MM.1S (cell line): ENCODE measurements around the gene TMEM117.

Source experiments
- DNase-seq: peaks from one replicate; pipeline ENCODE4 v3.0.0-alpha.2; 2015
- H2AFZ ChIP-seq: fragments of 300-600 bp; sonication (generic); 2 replicates; pipeline ENCODE4 v1.6.0; 2016; ENCODE audit warnings: antibody characterized with exemption, low read length
- H3F3A ChIP-seq: fragments of 300-600 bp; sonication (generic); 2 replicates; pipeline ENCODE4 v1.6.1; 2016; ENCODE audit warnings: mild to moderate bottlenecking, antibody characterized with exemption, low read length, moderate library complexity, mixed read lengths; ENCODE audit not compliant: insufficient read depth
- H3K27ac ChIP-seq: fragments of 300-600 bp; sonication (generic); 2 replicates; pipeline ENCODE4 v1.5.1; 2016; ENCODE audit warnings: mild to moderate bottlenecking, low read length
- H3K27me3 ChIP-seq: fragments of 300-600 bp; sonication (generic); replicated peaks from 2 replicates; pipeline ENCODE4 v1.6.0; 2016; ENCODE audit warnings: low read length; ENCODE audit not compliant: insufficient read depth
- H3K36me3 ChIP-seq: fragments of 300-600 bp; sonication (generic); replicated peaks from 2 replicates; pipeline ENCODE4 v1.6.1; 2016; ENCODE audit warnings: mild to moderate bottlenecking, low read length, mixed read lengths; ENCODE audit not compliant: insufficient read depth
- H3K4me1 ChIP-seq: fragments of 300-600 bp; sonication (generic); 2 replicates; pipeline ENCODE4 v1.6.1; 2016; ENCODE audit warnings: low read length, mixed read lengths
- H3K4me2 ChIP-seq: fragments of 300-600 bp; sonication (generic); 2 replicates; pipeline ENCODE4 v1.6.0; 2016; ENCODE audit warnings: low read depth, low read length
- H3K4me3 ChIP-seq: fragments of 300-600 bp; sonication (generic); 2 replicates; pipeline ENCODE4 v1.5.1; 2016; ENCODE audit warnings: low read length, mixed read lengths
- H3K79me2 ChIP-seq: fragments of 300-600 bp; sonication (generic); 2 replicates; pipeline ENCODE4 v1.6.1; 2016; ENCODE audit warnings: mixed run types, low read length, mixed read lengths
- H3K9ac ChIP-seq: fragments of 300-600 bp; sonication (generic); 2 replicates; pipeline ENCODE4 v1.6.1; 2016; ENCODE audit warnings: low read length, mixed read lengths
- H3K9me2 ChIP-seq: fragments of 300-600 bp; sonication (generic); replicated peaks from 2 replicates; pipeline ENCODE4 v1.6.1; 2016; ENCODE audit warnings: mild to moderate bottlenecking, low read length, mixed read lengths; ENCODE audit not compliant: insufficient read depth
- H3K9me3 ChIP-seq: fragments of 300-600 bp; sonication (generic); replicated peaks from 2 replicates; pipeline ENCODE4 v1.6.1; 2016; ENCODE audit warnings: mild to moderate bottlenecking, low read length, mixed read lengths; ENCODE audit not compliant: insufficient read depth
- H4K20me1 ChIP-seq: fragments of 300-600 bp; sonication (generic); 2 replicates; pipeline ENCODE4 v1.6.1; 2016; ENCODE audit warnings: mild to moderate bottlenecking, low read length, moderate library complexity, mixed read lengths; ENCODE audit not compliant: insufficient read depth
- CTCF ChIP-seq: fragments of 300-600 bp; sonication (generic); IDR thresholded peaks from 2 replicates; pipeline ENCODE4 v1.5.1; 2016; ENCODE audit warnings: antibody characterized with exemption, low read length, mixed read lengths
- EZH2 ChIP-seq: fragments of 300-600 bp; sonication (generic); optimal IDR thresholded peaks from 2 replicates; pipeline ENCODE3; 2017; ENCODE audit warnings: low read depth, mild to moderate bottlenecking, antibody characterized with exemption, low read length, mixed read lengths
- EZH2phosphoT487 ChIP-seq: fragments of 300-600 bp; sonication (generic); IDR thresholded peaks from 2 replicates; pipeline ENCODE4 v1.6.1; 2018; ENCODE audit warnings: antibody characterized with exemption, low read length

TMEM117 gene

GRCh38 chr12:44387581-44387980 lies 551.7 kb downstream of the TMEM117 start:
- no peaks in the 10 kb centered on the region for H3K36me3 ChIP-seq
- H3K27ac ChIP-seq, result no peak overlapping the region
- H4K20me1 ChIP-seq, result no peaks in the 10 kb centered on the region
- no peak overlapping the region for H3K9ac ChIP-seq
- no peak overlapping the region for H2AFZ ChIP-seq
- H3K9me2 ChIP-seq, result no peaks in the 10 kb centered on the region
- no peaks in the 10 kb centered on the region for H3K79me2 ChIP-seq
- H3K4me1 ChIP-seq, result peaks cover 4% of the 10 kb centered on the region; the same call in 1 of the 2 replicates
- DNase-seq, result no peak
- TF ChIP-seq EZH2, result no peak
- no peak for TF ChIP-seq CTCF
- TF ChIP-seq EZH2phosphoT487, result no peak
- H3K4me3 ChIP-seq, result no peak overlapping the region
- H3K27me3 ChIP-seq, result no peaks in the 10 kb centered on the region
- no peak overlapping the region for H3K4me2 ChIP-seq
- H3K9me3 ChIP-seq, result no peaks in the 10 kb centered on the region
- H3F3A ChIP-seq, result no peaks in the 10 kb centered on the region

GRCh38 chr12:44389038-44389437 lies 553.2 kb downstream of the TMEM117 start:
- no peaks in the 10 kb centered on the region for H3K27me3 ChIP-seq
- H3K27ac ChIP-seq, result no peak overlapping the region
- H3K36me3 ChIP-seq, result no peaks in the 10 kb centered on the region
- no peak overlapping the region for H2AFZ ChIP-seq
- no peaks in the 10 kb centered on the region for H3K79me2 ChIP-seq
- H3K4me1 ChIP-seq, result peaks cover 4% of the 10 kb centered on the region; the same call in 1 of the 2 replicates
- no peak overlapping the region for H3K4me2 ChIP-seq
- H3K4me3 ChIP-seq, result no peak overlapping the region
- no peaks in the 10 kb centered on the region for H4K20me1 ChIP-seq
- no peak for DNase-seq
- H3K9ac ChIP-seq, result no peak overlapping the region
- no peaks in the 10 kb centered on the region for H3F3A ChIP-seq
- no peaks in the 10 kb centered on the region for H3K9me3 ChIP-seq
- no peak for TF ChIP-seq EZH2
- no peak for TF ChIP-seq EZH2phosphoT487
- no peak for TF ChIP-seq CTCF
- no peaks in the 10 kb centered on the region for H3K9me2 ChIP-seq

GRCh38 chr12:44389896-44390295 lies 554.0 kb downstream of the TMEM117 start:
- no peak for DNase-seq
- Histone ChIP-seq H3K9me2 (no peaks in the 10 kb centered on the region), H2AFZ (no peak overlapping the region), H3K9me3 (no peaks in the 10 kb centered on the region), H3K36me3 (no peaks in the 10 kb centered on the region), H3K79me2 (no peaks in the 10 kb centered on the region), H3K27me3 (no peaks in the 10 kb centered on the region), H3K27ac (no peak overlapping the region), H3K4me3 (no peak overlapping the region), H3K4me2 (no peak overlapping the region), H4K20me1 (no peaks in the 10 kb centered on the region), H3K4me1 (peaks cover 4% of the 10 kb centered on the region; the same call in 1 of the 2 replicates), H3K9ac (no peak overlapping the region), H3F3A (no peaks in the 10 kb centered on the region)
- no peak for TF ChIP-seq EZH2
- no peak for TF ChIP-seq CTCF
- no peak for TF ChIP-seq EZH2phosphoT487
